Psoas muscle (tissue), 8 donors: Measurements from ENCODE around the gene TBC1D22A. TPM values are rescaled to one million over a fixed set of nuclear protein-coding genes. Genes with fewer than 3 reads are reported as not detected.

Experiments used
- ATAC-seq, 4 donors: fragments of 200-7000 bp; cut with Tn5 transposase; one replicate each; pipeline ENCODE4 v1.9.1; 2020; ENCODE audit warnings: moderate library complexity in 3 of 4, mild to moderate bottlenecking in 2 of 4
- DNase-seq, 2 donors: peaks; one replicate each; pipeline ENCODE4 v3.0.0-alpha.2; 2020
- H3K27ac ChIP-seq: fragments of 200-600 bp; one replicate; pipeline ENCODE4 v1.8.0; 2022
- H3K27me3 ChIP-seq, 3 donors: fragments of 200-600 bp in 1 of 3; one replicate each; pipeline versions ENCODE4 v1.6.1 to v1.8.0; 2013 to 2022; ENCODE audit warnings: low read length in 2 of 3, mild to moderate bottlenecking in 2 of 3, moderate library complexity in 1 of 3; ENCODE audit not compliant: insufficient read depth in 3 of 3
- H3K36me3 ChIP-seq, 2 donors: fragments of 200-600 bp in 1 of 2; one replicate each; pipeline versions ENCODE4 v1.6.1 to v1.8.0; 2013 to 2022; ENCODE audit warnings: low read depth in 1 of 2, mild to moderate bottlenecking in 1 of 2, moderate library complexity in 1 of 2; ENCODE audit not compliant: insufficient read depth in 1 of 2
- H3K4me1 ChIP-seq: fragments of 200-600 bp; one replicate; pipeline ENCODE4 v1.8.0; 2022
- H3K4me3 ChIP-seq: fragments of 200-600 bp; one replicate; pipeline ENCODE4 v1.8.0; 2022; ENCODE audit warnings: mild to moderate bottlenecking
- H3K9me3 ChIP-seq: fragments of 200-600 bp; one replicate; pipeline ENCODE4 v1.8.0; 2022
- CTCF ChIP-seq: fragments of 200-600 bp; IDR thresholded peaks from one replicate; pipeline ENCODE4 v1.8.0; 2022; ENCODE audit warnings: antibody characterized with exemption
- WGBS, 3 donors: extraction: QIAGEN DNeasy Blood & Tissue Kit; methylation state at CpG; one replicate each; pipeline versions ENCODE4 v1.1.6 to v1.1.7; 2013; 5-methylcytosine and 5-hydroxymethylcytosine counted together
- intact Hi-C, 2 donors: fragments of 100-400 bp; cut with DNase I; formaldehyde crosslinking; loops; one replicate each; pipeline versions ENCODE4 v1.11.0 to v1.14.2; 2022
- polyA plus RNA-seq, 3 donors: library from polyadenylated mRNA; stranded (reverse); fragments of 200-250 nt; gene quantifications; one replicate each; pipeline ENCODE4 v1.2.3, GENCODE V29; 2013
- total RNA-seq, 4 donors: library from RNA; stranded (reverse); fragmentation: NEBNext Ultra II Directional in 2 of 4; extraction: Animal tissue kit (Norgen Biotek cat#: 25700) in 2 of 4; gene quantifications; one replicate each; pipeline versions ENCODE4 v1.2.1 to v1.2.4, GENCODE V29; 2021 to 2023
- donor health status: healthy with polysubstance abuse.
- donor health status: DM: no; HTN: no; CAD: no; lungs with moderate emphysema.
- donor health status: Bipolar disorder and iron deficiency.
- donor health status: healthy.
- donor health status: DM: yes; HTN: yes; CAD: no.
- donor health status: DM: no; HTN: no; CAD: no.
- donor health status: DM: no; HTN: no; CAD: no.
- donor health status: DM: yes; HTN: yes; CAD: no.

Gene TBC1D22A
- total and polyA plus RNA-seq, 7 donors: 11.7 to 25.0 (median 18.9) TPM

GRCh38 chr22:46824344-46824909, 62.0 kb downstream of the TBC1D22A start:
- ATAC-seq (no peak), DNase-seq (no peak)
- Histone ChIP-seq H3K36me3 (peaks cover 0 to 10% of the 10 kb centered on the region in 2 donors), H3K9me3 (no peaks in the 10 kb centered on the region), H3K4me3 (no peak overlapping the region), H3K27me3 (no peaks in the 10 kb centered on the region), H3K27ac (no peak overlapping the region), H3K4me1 (peaks cover 7% of the 10 kb centered on the region)
- WGBS, 3 donors: 91 to 95% (median 93%) methylated on average over 9 of the region's 9 CpGs
- intact Hi-C loops: no loop called here
- no peak for TF ChIP-seq CTCF

- Histone ChIP-seq H3K27me3 (no peaks in the 10 kb centered on the region), H3K27ac (no peak overlapping the region), H3K4me1 (peaks cover 14% of the 10 kb centered on the region), H3K36me3 (peaks cover 0 to 10% of the 10 kb centered on the region in 2 donors), H3K4me3 (no peak overlapping the region), H3K9me3 (no peaks in the 10 kb centered on the region)
- WGBS, 3 donors: 90 to 94% (median 92%) methylated on average over 12 of the region's 12 CpGs
- DNase-seq (no peak), ATAC-seq (no peak)
- intact Hi-C loops: no loop called here
- no peak for TF ChIP-seq CTCF
Measured at GRCh38 chr22:46824980-46825544, 62.6 kb downstream of the TBC1D22A start.

GRCh38 chr22:46826438-46827135, 64.1 kb downstream of the TBC1D22A start:
- ATAC-seq: no peak
- intact Hi-C loops: no loop called here

GRCh38 chr22:46827136-46827780, 64.8 kb downstream of the TBC1D22A start:
- DNase-seq (no peak), ATAC-seq (no peak)
- 91 to 94% (median 93%) methylated on average over 25 of the region's 25 CpGs for WGBS, 3 donors
- no peak for TF ChIP-seq CTCF
- Histone ChIP-seq H3K4me3 (no peak overlapping the region), H3K4me1 (peaks cover 21% of the 10 kb centered on the region), H3K36me3 (peaks cover 0 to 10% of the 10 kb centered on the region in 2 donors), H3K27me3 (no peaks in the 10 kb centered on the region), H3K9me3 (no peaks in the 10 kb centered on the region), H3K27ac (no peak overlapping the region)
- intact Hi-C loops: no loop called here

More at GRCh38 chr22:46826438-46827135, 64.1 kb downstream of the TBC1D22A start:
- H3K9me3 ChIP-seq: no peaks in the 10 kb centered on the region
- no peak for TF ChIP-seq CTCF
- DNase-seq: no peak
- H3K4me3 ChIP-seq: no peak overlapping the region
- WGBS, 3 donors: 84 to 91% (median 90%) methylated on average over 15 of the region's 15 CpGs
- H3K27me3 ChIP-seq: no peaks in the 10 kb centered on the region
- H3K27ac ChIP-seq: no peak overlapping the region
- peaks cover 21% of the 10 kb centered on the region for H3K4me1 ChIP-seq
- peaks cover 0 to 10% of the 10 kb centered on the region in 2 donors for H3K36me3 ChIP-seq
